GM04503 (cell line): ENCODE data around the gene HLCS.

Source experiments
- DNase-seq: peaks from one replicate; pipeline ENCODE4 v3.0.0-alpha.2; 2012; ENCODE audit warnings: low read depth

HLCS gene

DNA sequence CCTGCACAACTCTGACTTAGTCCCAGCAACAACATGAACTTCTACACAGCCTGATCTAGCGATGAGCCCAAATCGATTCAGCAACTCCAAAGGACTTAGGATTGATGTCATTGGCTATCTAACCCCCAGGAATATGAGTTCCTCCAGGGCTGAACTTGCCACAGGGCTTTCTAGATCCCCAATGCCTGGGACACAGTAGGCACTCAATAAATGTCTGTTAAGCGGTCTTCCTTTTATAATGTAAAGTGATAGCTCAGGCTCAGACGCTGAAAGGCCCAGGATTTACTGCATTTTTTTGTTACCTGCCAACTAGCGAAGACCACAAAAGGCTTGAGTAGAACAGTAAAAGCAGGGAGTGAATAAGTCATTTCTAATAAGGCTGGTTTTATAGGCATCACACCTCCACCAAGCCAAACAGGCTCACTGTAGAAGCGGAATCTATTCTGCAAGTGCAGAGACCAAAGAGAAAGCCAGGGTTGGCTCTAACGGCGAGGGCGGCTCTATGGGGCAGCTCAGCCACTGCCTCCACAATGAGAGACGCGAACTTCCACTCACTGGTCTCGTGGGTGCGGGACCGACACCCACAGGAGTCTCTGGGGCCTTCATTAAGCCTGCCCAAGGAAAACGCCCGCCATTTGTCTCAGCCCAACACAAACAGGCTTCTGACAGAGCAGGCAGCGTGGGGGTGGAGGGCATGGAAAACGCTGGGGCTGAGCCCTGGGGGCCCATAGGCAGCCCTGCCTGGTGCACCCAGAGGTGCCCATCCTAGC, 52.0 kb downstream of the HLCS start:
- no peak for DNase-seq

DNA sequence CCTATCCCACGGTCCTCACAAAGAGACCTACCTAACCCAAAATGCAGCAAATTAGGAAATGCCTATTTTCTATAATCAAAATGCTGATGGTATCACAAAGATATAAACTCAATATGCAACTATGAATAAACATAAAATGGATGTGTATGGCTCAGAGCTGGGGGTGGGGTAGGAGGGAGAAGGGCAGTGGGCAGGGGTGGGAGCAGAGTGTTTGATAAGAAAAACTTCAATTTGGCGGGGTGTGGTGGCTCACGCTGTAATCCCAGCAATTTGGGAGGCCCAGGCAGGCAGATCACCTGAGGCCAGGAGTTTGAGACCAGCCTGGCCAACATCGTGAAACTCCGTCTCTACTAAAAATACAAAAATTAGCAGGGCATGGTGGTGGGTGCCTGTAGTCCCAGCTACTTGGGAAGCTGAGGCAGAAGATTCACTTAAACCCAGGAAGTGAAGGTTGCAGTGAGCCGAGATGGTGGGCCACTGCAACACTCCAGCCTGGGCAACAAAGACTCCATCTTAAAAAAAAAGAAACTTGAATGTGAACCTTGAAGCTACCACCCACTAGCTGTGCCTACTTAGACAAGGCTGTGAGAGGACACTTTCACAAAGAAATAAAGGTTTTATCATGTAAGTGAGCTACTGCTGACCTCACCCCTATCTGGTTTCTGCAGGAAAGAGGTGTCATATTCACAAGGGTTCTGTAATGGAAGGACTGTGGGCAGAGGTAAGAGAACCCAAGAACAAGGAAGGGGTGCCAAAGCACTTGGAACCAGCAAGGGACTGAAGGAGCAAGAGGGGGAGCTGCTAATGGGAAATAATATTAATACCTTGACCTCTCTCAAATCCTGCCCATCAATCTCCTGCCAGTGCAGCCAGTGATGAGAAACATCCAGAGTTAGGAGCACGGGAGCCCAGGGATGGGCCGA, 53.0 kb downstream of the HLCS start:
- no peak for DNase-seq

DNA sequence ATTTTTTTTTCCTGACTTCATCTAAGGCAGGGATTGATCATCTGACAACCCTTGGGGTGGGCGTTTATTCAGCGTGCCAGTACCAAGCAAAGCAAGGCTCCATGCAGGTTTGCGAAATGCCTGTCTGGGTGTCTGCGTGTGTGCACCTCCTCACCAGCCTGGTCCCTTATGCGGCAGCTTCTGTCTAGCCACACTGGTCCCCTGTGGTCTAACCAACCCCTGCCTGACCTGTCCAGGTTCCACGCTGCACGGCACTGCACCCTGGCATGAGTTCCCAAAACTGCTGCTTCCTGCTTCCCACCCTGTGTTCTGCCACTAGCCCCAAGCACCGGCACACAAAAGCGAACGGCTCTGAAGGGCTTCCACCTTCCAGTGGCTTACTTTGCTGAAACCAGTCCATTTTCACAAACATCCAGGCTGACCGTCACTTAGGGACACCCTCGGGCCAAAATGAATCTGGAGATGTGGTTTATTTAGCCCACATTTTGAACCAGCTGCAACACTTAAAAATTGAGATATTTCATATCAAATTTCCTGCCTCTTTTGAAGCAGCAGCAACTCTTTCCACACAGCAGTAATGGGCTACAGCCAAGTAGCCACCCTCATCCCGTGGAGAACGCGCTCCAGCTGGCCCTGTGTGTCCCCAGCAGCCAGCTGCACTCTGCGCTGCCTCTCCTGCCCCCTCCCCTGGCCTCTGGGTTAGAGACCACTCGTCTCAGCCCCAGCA, 55.7 kb downstream of the HLCS start:
- no peak for DNase-seq

DNA sequence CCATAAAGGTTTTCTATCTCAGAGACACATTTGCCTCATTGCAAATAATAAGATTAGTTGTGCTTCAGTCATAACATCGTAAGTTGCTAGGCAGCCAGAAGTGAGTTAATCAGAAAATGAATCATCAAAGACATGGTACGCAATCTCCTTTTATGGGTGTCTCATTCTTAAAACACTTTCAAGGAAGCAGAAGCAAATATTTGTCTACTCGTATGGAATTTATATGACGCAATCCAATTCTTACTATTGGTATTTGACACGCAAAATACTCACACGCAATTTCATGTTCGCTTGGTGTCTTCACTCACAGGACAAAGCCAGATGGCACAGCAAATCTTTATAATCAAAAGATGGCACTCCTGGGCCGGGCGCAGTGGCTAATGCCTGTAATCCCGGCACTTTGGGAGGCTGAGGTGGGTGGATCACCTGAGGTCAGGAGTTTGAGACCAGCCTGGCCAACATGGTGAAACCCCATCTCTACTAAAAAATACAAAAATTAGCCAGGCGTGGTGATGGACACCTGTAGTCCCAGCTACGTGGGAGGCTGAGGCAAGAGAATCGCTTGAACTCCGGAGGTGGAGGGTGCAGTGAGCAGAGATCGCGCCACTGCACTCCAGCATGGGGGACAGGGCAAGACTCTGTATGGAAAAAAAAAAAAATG, 56.4 kb downstream of the HLCS start:
- peak; percentile 97 for DNase-seq

GRCh38 chr21:36909423-36909822, 57.0 kb downstream of the HLCS start:
- no peak for DNase-seq

- DNase-seq: no peak
Measured at GRCh38 chr21:36908260-36908908, 58.1 kb downstream of the HLCS start.

- no peak for DNase-seq
Measured at GRCh38 chr21:36904093-36904666, 62.3 kb downstream of the HLCS start.

DNA sequence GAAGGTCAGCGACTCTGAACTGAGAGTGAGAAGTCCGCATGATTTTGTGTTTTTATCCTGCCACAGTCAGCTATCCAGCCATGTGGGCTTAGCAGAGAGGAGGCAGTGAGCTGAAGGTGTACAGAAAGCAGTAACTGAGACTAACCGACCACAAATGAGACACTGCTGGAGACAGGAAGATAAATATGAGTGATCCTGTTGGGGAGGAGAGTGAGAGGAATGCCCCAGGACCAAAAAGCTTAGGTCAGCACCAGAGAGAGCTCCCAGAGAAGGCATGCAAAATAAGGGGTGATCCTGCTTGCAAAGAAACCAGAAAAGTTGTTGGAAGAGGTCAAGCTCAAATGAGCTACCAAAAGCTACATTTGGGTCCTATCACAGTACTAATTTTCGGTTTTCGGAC, 63.7 kb downstream of the HLCS start:
- DNase-seq: no peak

GRCh38 chr21:36902331-36902730, 64.1 kb downstream of the HLCS start:
- DNase-seq: no peak

GRCh38 chr21:36901575-36901974, 64.9 kb downstream of the HLCS start:
- no peak for DNase-seq

- no peak for DNase-seq
Measured at GRCh38 chr21:36893581-36893980, 72.9 kb downstream of the HLCS start.

GRCh38 chr21:36892201-36892600, 74.3 kb downstream of the HLCS start:
- no peak for DNase-seq

- no peak for DNase-seq
Measured at GRCh38 chr21:36891692-36892091, 74.8 kb downstream of the HLCS start.

DNA sequence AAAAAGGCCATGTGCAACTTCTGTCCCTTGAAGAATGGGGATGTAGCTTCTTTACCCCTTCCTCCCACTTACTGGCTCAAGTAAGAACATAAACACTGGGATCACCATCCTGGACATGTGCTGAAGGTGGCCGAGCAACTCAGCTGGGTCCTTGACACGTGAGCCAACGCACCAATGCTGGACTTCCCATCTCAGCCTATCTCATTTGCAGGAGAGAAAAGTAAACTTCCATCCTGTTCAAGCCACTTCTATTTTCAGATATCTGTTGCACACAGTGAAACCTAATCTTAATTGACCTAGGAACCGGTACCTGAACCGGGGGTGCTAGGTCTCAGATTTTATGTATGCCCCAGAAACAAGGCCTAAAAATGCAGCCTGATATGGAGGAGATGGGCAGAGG, 75.3 kb downstream of the HLCS start:
- DNase-seq: no peak

- no peak for DNase-seq
Measured at GRCh38 chr21:36890086-36890485, 76.4 kb downstream of the HLCS start.

GRCh38 chr21:36889401-36889800, 77.1 kb downstream of the HLCS start:
- DNase-seq: no peak

- DNase-seq: no peak
Measured at GRCh38 chr21:36888466-36888865, 78.0 kb downstream of the HLCS start.

- DNase-seq: no peak
Measured at GRCh38 chr21:36887963-36888362, 78.5 kb downstream of the HLCS start.

GRCh38 chr21:36883532-36884486, 82.7 kb downstream of the HLCS start:
- DNase-seq: no peak

DNA sequence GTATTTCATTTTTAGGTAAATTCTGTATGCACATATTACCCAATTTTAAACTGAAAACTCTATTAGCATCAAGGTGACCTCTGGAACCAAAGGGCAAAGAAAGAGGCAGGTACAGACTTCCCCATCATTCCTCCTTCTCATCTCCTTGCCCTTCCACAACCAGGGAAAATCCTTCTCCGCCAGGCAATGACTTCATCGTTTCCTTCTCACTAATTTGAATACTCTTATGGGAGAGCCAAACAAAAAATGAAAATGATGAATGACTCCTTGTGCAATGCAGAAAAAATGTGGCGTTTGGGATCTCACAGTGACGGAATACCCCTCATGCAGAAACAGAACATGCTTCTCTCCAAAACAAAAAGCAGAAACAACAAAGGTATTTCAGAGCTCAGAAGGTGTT, 83.7 kb downstream of the HLCS start:
- DNase-seq: no peak
